SJCRH30 (cell line): ENCODE data around the gene SOBP. TPM values are rescaled to one million over a fixed set of nuclear protein-coding genes. Genes with fewer than 3 reads are reported as not detected.
"Not testable (repeated sequence)": the region's sequence is repeated elsewhere in the genome, so short reads cannot be mapped to it uniquely, and the experiment has no call there.

Experiments used
- DNase-seq, 2 experiments: peaks; one replicate each; pipeline ENCODE4 v3.0.0-alpha.2; 2015 to 2020
- H3K27ac ChIP-seq: fragments of 250-450 bp; sonication (Bioruptor Pico); 2 replicates; pipeline ENCODE4 v1.5.1; 2020; ENCODE audit warnings: mild to moderate bottlenecking, moderate library complexity
- H3K27me3 ChIP-seq: fragments of 250-450 bp; sonication (Bioruptor Pico); 2 replicates; pipeline ENCODE4 v1.5.1; 2020; ENCODE audit warnings: mild to moderate bottlenecking, moderate library complexity
- H3K36me3 ChIP-seq: fragments of 250-450 bp; sonication (Bioruptor Pico); 2 replicates; pipeline ENCODE4 v1.5.1; 2020; ENCODE audit warnings: mild to moderate bottlenecking, moderate library complexity
- H3K4me1 ChIP-seq: fragments of 250-450 bp; sonication (Bioruptor Pico); 2 replicates; pipeline ENCODE4 v1.5.1; 2020; ENCODE audit warnings: mild to moderate bottlenecking, moderate library complexity
- H3K4me3 ChIP-seq: fragments of 250-450 bp; sonication (Bioruptor Pico); 2 replicates; pipeline ENCODE4 v1.5.1; 2020; ENCODE audit warnings: mild to moderate bottlenecking, moderate library complexity
- H3K9me3 ChIP-seq: fragments of 250-450 bp; sonication (Bioruptor Pico); replicated peaks from 2 replicates; pipeline ENCODE4 v1.5.1; 2020; ENCODE audit warnings: mild to moderate bottlenecking, moderate library complexity
- total RNA-seq: library from RNA; depleted of rRNA; stranded (reverse); fragments of >200 nt; shearing (Covaris generic); gene quantifications from 2 replicates; pipeline ENCODE4 v1.2.3, GENCODE V29; 2014

SOBP gene
- total RNA-seq, 1 experiment from 2014 or later: 7.8 TPM

DNA sequence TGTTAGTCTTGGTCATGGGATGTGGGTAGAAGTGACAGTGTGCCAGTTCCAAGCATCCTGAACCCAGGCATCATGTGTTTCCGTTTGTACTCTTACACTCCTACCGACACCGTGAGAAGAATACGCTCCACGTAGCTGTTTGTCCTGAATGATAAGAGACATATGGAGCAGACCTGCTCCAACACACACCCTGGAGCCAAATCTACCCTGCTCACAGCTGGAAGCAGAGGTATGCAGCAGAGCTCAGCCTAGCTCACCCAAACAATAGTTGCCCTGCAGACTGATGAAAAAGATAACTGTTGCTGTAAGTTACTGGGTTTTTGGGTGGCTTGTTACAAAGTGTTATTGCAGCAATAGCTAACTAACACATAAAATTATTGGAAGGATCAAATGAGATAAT, 16.3 kb upstream of the SOBP start:
- no peak overlapping the region for H3K4me3 ChIP-seq
- H3K36me3 ChIP-seq: no peaks in the 10 kb centered on the region
- H3K27ac ChIP-seq: no peak overlapping the region
- no peak for DNase-seq
- no peaks in the 10 kb centered on the region for H3K27me3 ChIP-seq
- H3K4me1 ChIP-seq: no peaks in the 10 kb centered on the region
- no peaks in the 10 kb centered on the region for H3K9me3 ChIP-seq

DNA sequence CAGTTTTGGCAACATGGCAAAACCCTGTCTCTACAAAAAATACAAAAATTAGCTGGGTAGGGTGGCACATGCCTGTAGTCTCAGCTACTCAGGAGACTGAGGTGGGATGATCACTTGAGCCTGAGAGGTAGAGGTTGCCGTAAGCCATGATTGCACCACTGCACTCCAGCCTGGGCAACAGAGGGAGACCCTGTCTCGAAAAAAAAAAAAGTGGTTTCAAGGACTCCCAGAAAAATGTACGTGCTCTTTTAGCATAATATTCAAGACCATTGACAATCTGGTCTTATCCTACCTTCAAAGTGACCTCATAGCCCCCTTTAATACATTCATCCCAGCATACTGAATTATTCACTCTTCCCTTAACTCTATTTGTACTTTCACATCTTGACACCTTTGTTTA, 14.6 kb upstream of the SOBP start:
- H3K4me3 ChIP-seq, DNase-seq, H3K4me1 ChIP-seq, H3K36me3 ChIP-seq, H3K9me3 ChIP-seq, H3K27ac ChIP-seq, H3K27me3 ChIP-seq: not testable (repeated sequence)

DNA sequence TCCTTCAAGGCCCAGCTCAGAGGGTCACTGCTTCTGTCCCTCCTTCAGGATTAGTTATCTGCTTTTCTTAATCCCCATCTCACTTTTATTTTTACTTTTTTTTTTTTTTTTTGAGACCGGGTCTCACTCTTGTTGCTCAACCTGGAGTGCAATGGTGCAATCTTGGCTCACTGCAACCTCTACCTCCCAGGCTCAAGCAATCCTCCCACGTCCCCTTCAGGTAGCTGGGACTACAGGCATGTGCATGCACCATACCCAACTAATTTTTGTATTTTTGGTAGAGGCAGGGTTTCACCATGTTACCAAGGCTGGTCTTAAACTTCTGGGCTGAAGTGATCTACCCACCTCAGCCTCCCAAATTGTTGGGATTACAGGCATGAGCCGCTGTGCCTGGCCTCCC, 14.1 kb upstream of the SOBP start:
- not testable (repeated sequence) for H3K27ac ChIP-seq, H3K4me1 ChIP-seq, H3K9me3 ChIP-seq, H3K4me3 ChIP-seq, H3K27me3 ChIP-seq, H3K36me3 ChIP-seq, DNase-seq

GRCh38 chr6:107479089-107479690, 10.7 kb upstream of the SOBP start:
- H3K36me3 ChIP-seq: no peaks in the 10 kb centered on the region
- H3K9me3 ChIP-seq: no peaks in the 10 kb centered on the region
- H3K27ac ChIP-seq: no peak overlapping the region
- H3K27me3 ChIP-seq: no peaks in the 10 kb centered on the region; the same call in 1 of the 2 replicates
- no peak overlapping the region for H3K4me3 ChIP-seq
- DNase-seq: no peak
- no peaks in the 10 kb centered on the region for H3K4me1 ChIP-seq

DNA sequence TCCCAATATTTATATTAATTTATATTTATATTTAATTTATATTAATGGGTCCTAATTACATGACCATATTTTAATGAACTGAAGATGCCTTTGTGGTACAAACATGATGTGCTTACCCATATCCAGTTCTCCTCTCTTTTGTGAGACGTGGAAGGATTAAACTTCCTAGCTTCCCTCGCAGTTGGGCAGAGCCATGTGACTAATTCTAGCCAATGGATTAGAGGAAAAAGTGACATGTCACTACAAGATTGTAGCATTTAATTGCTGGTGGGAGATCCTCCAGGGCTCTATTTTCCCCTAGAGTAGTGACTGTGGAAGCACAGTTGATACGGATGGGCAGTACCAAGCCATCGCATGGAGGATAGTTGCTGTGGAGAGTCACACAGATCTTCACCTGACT, 4.8 kb upstream of the SOBP start:
- no peak overlapping the region for H3K27ac ChIP-seq
- H3K27me3 ChIP-seq: no peaks in the 10 kb centered on the region; the same call in 1 of the 2 replicates
- H3K9me3 ChIP-seq: no peaks in the 10 kb centered on the region
- H3K4me3 ChIP-seq: no peak overlapping the region
- H3K36me3 ChIP-seq: no peaks in the 10 kb centered on the region
- DNase-seq: no peak
- H3K4me1 ChIP-seq: peaks cover 6% of the 10 kb centered on the region

GRCh38 chr6:107488174-107488874, 1.6 kb upstream of the SOBP start:
- Histone ChIP-seq H3K9me3 (no peaks in the 10 kb centered on the region), H3K4me3 (peak overlapping the region; percentile 88), H3K4me1 (peaks cover 19% of the 10 kb centered on the region), H3K27ac (no peak overlapping the region; the same call in 1 of the 2 replicates), H3K36me3 (no peaks in the 10 kb centered on the region), H3K27me3 (no peaks in the 10 kb centered on the region; the same call in 1 of the 2 replicates)
- peak; percentile 17 to 40 for DNase-seq

DNA sequence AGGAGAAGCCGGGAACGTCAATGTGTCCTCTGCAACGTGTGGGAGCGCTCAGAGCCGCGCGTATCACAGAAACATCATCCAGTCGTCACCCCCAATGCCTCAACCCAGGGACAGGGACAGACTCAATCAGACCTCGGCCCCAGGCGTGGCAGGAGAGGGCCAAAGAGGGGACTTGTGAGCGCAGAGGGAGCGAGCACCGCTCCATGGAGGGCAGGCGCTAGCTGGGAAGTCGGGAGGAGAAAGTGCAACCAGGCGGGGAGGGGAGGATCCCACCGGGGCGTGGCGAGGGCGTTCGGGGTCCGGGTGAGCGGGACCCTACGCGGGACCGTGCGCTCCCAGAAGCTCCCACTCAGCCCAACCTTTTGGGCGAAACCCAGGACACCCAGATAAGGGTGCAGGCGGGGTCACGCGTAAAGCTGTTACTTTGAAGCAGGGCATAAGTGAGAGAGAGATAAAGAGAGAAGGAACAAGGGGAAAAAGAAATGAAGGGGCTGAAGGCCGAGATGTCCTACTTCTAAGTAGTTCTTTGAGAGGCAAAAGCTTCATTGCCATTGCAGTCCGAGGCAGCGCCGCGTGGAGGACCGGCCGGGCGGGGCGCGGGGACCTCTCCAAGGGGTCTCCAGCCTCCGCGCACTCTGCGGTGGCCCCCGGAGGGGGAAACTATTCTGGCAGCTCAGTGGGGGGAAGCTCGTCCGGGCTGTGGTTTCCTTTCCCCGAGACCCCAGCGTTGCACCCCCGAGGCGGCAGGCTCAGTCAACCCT, 862 bp upstream of the SOBP start:
- no peaks in the 10 kb centered on the region for H3K27me3 ChIP-seq
- DNase-seq: peak; percentile 72 to 76

GRCh38 chr6:107490566-107491137, 735 bp downstream of the SOBP start:
- peak overlapping the region; percentile 65 for H3K27ac ChIP-seq

More for the DNA sequence above, 862 bp upstream of the SOBP start:
- Histone ChIP-seq H3K4me3 (peak overlapping the region; percentile 88), H3K36me3 (no peaks in the 10 kb centered on the region), H3K27ac (peak overlapping the region; percentile 21; the same call in 1 of the 2 replicates), H3K4me1 (peaks cover 26% of the 10 kb centered on the region), H3K9me3 (no peaks in the 10 kb centered on the region)

DNA sequence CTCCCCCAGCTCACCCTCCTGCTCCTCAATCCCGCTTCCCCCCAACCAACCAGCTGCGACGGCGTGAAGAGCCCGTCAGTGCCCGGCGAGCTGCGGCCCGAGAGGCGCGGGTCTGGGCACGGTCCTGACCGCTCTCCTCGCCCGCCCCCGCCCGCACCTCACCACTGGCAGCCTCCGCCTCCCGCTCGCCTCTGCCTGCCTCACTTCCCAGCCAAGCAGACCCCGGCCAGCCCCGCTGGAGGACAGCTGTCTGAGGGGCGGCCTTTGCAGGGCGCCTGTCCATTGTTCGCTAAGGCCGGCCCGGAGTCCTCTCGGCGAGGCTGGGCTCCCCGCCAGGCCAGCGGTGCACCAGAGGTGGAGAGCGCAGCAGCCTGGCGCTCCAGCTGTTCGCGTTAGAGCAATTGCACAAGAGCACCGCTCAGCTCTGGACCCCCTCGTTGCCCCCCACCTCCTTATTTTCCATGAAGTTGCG, 1.3 kb downstream of the SOBP start:
- Histone ChIP-seq H3K4me1 (peaks cover 36% of the 10 kb centered on the region), H3K27me3 (no peaks in the 10 kb centered on the region), H3K27ac (peak overlapping the region; percentile 65), H3K9me3 (no peaks in the 10 kb centered on the region), H3K4me3 (peak overlapping the region; percentile 88), H3K36me3 (no peaks in the 10 kb centered on the region)
- peak; percentile 88 for DNase-seq

More at GRCh38 chr6:107490566-107491137, 735 bp downstream of the SOBP start:
- Histone ChIP-seq H3K4me1 (peaks cover 32% of the 10 kb centered on the region), H3K36me3 (no peaks in the 10 kb centered on the region), H3K27me3 (no peaks in the 10 kb centered on the region), H3K9me3 (no peaks in the 10 kb centered on the region), H3K4me3 (peak overlapping the region; percentile 88)
- DNase-seq: no peak

DNA sequence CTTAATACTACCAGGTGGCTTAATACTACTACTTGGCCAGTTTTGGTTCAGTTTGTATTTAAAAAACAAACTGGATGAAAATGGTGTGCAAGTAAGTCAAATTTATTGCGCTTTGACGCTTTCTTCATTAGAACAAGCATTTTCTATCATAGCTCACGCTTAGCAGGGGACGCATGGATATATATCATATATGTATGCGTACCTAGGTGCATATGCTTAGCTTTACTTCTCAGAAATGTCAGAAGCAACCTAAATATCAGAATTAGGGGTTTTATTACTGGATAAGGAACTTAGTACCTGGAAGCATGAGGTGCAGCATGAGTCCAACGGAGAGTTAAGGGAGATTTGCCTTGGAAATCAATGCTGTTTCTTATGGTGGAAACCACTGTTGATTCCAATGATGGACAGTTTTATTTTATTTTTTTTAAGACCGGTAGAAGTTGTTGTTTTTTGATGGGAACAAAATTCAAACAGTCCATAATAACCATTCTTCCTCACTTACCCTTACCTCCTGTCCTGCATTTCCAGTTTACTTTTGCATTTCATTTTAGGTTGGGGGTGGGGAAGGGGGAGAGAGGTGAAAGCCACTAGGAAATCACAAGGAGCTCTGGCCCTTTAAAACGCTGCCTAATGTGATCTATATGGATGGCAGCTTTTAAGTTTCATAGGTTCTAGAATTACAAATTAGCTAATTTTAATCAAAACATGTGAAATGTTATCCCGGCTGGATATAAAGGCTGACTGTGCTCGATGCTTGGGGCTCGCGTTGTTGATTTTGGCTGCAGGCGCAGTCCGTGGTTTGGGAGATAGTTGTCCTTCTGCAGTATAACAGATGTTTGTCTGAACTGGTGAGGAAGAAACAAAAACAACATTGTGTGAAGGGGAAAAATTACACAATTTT, 2.1 kb downstream of the SOBP start:
- H3K27ac ChIP-seq: peak overlapping the region; percentile 26
- H3K9me3 ChIP-seq: no peaks in the 10 kb centered on the region
- peak overlapping the region; percentile 88 for H3K4me3 ChIP-seq
- H3K36me3 ChIP-seq: no peaks in the 10 kb centered on the region
- no peaks in the 10 kb centered on the region for H3K27me3 ChIP-seq
- peak; percentile 67 to 86 for DNase-seq
- peaks cover 45% of the 10 kb centered on the region for H3K4me1 ChIP-seq

GRCh38 chr6:107493158-107494057, 3.5 kb downstream of the SOBP start:
- H3K27ac ChIP-seq: peak overlapping the region; percentile 26
- peak overlapping the region; percentile 88; the same call in 1 of the 2 replicates for H3K4me3 ChIP-seq

DNA sequence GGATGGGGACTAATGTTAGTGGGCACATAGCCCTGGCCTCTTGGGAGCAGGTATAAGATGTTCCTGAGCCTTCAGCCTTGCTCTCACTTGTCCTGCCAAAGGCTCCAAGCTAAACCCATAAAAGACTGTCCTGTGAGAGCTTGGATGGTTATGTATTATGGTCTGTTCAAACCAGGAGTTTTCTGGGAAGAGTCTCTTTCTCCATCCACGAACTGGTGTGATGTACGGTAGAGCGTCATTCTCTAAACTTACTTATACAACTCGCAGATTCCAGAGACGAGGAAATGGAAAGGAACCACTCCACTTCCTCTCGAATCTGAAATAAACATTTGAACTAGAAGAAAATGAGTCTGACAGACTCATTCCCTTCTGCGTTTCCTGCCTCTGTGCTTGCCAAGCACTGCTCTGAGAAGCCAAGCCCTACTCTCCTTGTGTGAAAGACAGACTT, 5.3 kb downstream of the SOBP start:
- Histone ChIP-seq H3K27me3 (no peaks in the 10 kb centered on the region), H3K36me3 (no peaks in the 10 kb centered on the region), H3K4me1 (peaks cover 42% of the 10 kb centered on the region), H3K27ac (no peak overlapping the region), H3K4me3 (no peak overlapping the region), H3K9me3 (no peaks in the 10 kb centered on the region)
- DNase-seq: no peak

More at GRCh38 chr6:107493158-107494057, 3.5 kb downstream of the SOBP start:
- no peaks in the 10 kb centered on the region for H3K36me3 ChIP-seq
- H3K4me1 ChIP-seq: peaks cover 42% of the 10 kb centered on the region
- DNase-seq: peak; percentile 73 to 90
- no peaks in the 10 kb centered on the region for H3K9me3 ChIP-seq
- no peaks in the 10 kb centered on the region for H3K27me3 ChIP-seq

GRCh38 chr6:107495971-107496370, 6.1 kb downstream of the SOBP start:
- DNase-seq: peak; percentile 50 to 82
- peaks cover 42% of the 10 kb centered on the region for H3K4me1 ChIP-seq
- H3K27me3 ChIP-seq: no peaks in the 10 kb centered on the region
- H3K9me3 ChIP-seq: no peaks in the 10 kb centered on the region
- peak overlapping the region; percentile 23; the same call in 1 of the 2 replicates for H3K27ac ChIP-seq
- no peaks in the 10 kb centered on the region for H3K36me3 ChIP-seq
- H3K4me3 ChIP-seq: no peak overlapping the region
